ENCODE results near the gene CAPNS1.

DNA sequence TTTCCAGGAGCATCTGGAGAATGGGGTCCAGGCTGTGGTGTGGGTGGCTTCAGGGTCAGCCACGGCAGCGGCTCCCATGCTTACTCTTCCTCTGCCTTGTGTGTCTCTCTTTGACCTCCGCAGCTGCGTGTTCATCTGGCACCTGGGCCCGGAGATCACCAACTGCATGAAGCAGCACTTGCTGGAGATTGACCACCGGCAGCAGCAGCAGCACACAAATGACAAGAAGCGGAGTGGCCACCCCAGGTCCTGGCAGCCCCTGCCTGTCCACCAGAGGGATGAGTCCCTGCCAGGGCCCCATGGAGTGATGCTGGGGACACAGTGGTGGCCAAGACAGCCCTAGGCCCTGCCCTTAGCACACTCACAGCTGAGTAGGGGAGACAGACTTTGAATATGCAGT lies 47.3 kb upstream of the CAPNS1 start:
- TF ChIP-seq, protein P1, sequence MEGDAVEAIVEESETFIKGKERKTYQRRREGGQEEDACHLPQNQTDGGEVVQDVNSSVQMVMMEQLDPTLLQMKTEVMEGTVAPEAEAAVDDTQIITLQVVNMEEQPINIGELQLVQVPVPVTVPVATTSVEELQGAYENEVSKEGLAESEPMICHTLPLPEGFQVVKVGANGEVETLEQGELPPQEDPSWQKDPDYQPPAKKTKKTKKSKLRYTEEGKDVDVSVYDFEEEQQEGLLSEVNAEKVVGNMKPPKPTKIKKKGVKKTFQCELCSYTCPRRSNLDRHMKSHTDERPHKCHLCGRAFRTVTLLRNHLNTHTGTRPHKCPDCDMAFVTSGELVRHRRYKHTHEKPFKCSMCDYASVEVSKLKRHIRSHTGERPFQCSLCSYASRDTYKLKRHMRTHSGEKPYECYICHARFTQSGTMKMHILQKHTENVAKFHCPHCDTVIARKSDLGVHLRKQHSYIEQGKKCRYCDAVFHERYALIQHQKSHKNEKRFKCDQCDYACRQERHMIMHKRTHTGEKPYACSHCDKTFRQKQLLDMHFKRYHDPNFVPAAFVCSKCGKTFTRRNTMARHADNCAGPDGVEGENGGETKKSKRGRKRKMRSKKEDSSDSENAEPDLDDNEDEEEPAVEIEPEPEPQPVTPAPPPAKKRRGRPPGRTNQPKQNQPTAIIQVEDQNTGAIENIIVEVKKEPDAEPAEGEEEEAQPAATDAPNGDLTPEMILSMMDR (IDR thresholded peaks at IDR 0.05) = no peak
- no peak for TF ChIP-seq EP300 (IDR thresholded peaks at IDR 0.05)
- no peak for TF ChIP-seq POLR2AphosphoS5 (IDR thresholded peaks at IDR 0.05)
- no peak for TF ChIP-seq POLR2A (IDR thresholded peaks at IDR 0.05)

Data from stomach (tissue), 4 donors.